ENCODE measurements around the gene TMEM72.

Gene TMEM72

GRCh38 chr10:44984671-44985101 lies 73.5 kb downstream of the TMEM72 start:
- no peak for TF ChIP-seq ZNF8 (CRISPR knock-in tag; IDR thresholded peaks at IDR 0.05)
- TF ChIP-seq SNAI2 (CRISPR knock-in tag; IDR thresholded peaks at IDR 0.05): no peak
- TF ChIP-seq ZNF565 (CRISPR knock-in tag; conservative IDR thresholded peaks at IDR 0.05; ENCODE audit: low read depth): no peak
- no peak for TF ChIP-seq ZC3H10 (CRISPR knock-in tag; IDR thresholded peaks at IDR 0.05)
- no peak for TF ChIP-seq GLIS3 (CRISPR knock-in tag; IDR thresholded peaks at IDR 0.05)
- no peak for ATAC-seq

GRCh38 chr10:44985175-44985681 lies 74.1 kb downstream of the TMEM72 start:
- no peak for ATAC-seq
- TF ChIP-seq ISL1 (CRISPR knock-in tag; IDR thresholded peaks at IDR 0.05) (no peak), ESRRG (CRISPR knock-in tag; IDR thresholded peaks at IDR 0.05) (no peak), CREB5 (CRISPR knock-in tag; IDR thresholded peaks at IDR 0.05; ENCODE audit: low read depth) (no peak), CSRNP3 (CRISPR knock-in tag; IDR thresholded peaks at IDR 0.05) (no peak), CSDC2 (CRISPR knock-in tag; IDR thresholded peaks at IDR 0.05) (no peak), GLIS3 (CRISPR knock-in tag; IDR thresholded peaks at IDR 0.05) (no peak), OSR1 (CRISPR knock-in tag; IDR thresholded peaks at IDR 0.05) (no peak), PATZ1 (CRISPR knock-in tag; IDR thresholded peaks at IDR 0.05; ENCODE audit: borderline replicate concordance) (no peak)

GRCh38 chr10:44986179-44986578 lies 75.0 kb downstream of the TMEM72 start:
- no peak for ATAC-seq
- no peak for TF ChIP-seq ARNTL (CRISPR knock-in tag; IDR thresholded peaks at IDR 0.05; ENCODE audit: borderline replicate concordance, low read depth)
- no peak for TF ChIP-seq POU6F1 (CRISPR knock-in tag; IDR thresholded peaks at IDR 0.05; ENCODE audit: borderline replicate concordance, low read depth)
- TF ChIP-seq CREB5 (CRISPR knock-in tag; IDR thresholded peaks at IDR 0.05; ENCODE audit: low read depth): no peak
- no peak for TF ChIP-seq TCF4 (CRISPR knock-in tag; IDR thresholded peaks at IDR 0.05; ENCODE audit: borderline replicate concordance)
- TF ChIP-seq ZNF70 (CRISPR knock-in tag; IDR thresholded peaks at IDR 0.05): no peak
- TF ChIP-seq ZFP30 (CRISPR knock-in tag; IDR thresholded peaks at IDR 0.05): no peak
- no peak for TF ChIP-seq ZNF565 (CRISPR knock-in tag; conservative IDR thresholded peaks at IDR 0.05; ENCODE audit: low read depth)

Data from SK-N-SH treated with all-trans-retinoic acid at 6 μM for 48 hours (cell line).